Skeletal muscle tissue (tissue), 4 donors: ENCODE measurements around the gene SRRM2. TPM values are rescaled to one million over a fixed set of nuclear protein-coding genes. Genes with fewer than 3 reads are reported as not detected.

Experiments
- H3K27ac ChIP-seq: one replicate; pipeline ENCODE4 v1.7.0; 2013; ENCODE audit warnings: mild to moderate bottlenecking, low read depth, low read length, inconsistent platforms
- H3K27me3 ChIP-seq, 3 donors: one replicate each; pipeline ENCODE4 v1.7.0; 2013; ENCODE audit warnings: low read length in 3 of 3; ENCODE audit not compliant: control insufficient read depth in 3 of 3, insufficient read depth in 3 of 3
- H3K36me3 ChIP-seq, 3 donors: one replicate each; pipeline ENCODE4 v1.7.0; 2013; ENCODE audit warnings: low read length in 3 of 3; ENCODE audit not compliant: control insufficient read depth in 3 of 3, insufficient read depth in 3 of 3
- H3K4me1 ChIP-seq, 3 donors: one replicate each; pipeline ENCODE4 v1.7.0; 2013; ENCODE audit warnings: low read length in 3 of 3, mild to moderate bottlenecking in 3 of 3; ENCODE audit not compliant: control insufficient read depth in 3 of 3, insufficient read depth in 3 of 3
- H3K4me3 ChIP-seq, 3 donors: one replicate each; pipeline ENCODE4 v1.7.0; 2013; ENCODE audit warnings: low read length in 3 of 3
- H3K9ac ChIP-seq, 3 donors: one replicate each; pipeline ENCODE4 v1.7.0; 2013; ENCODE audit warnings: low read length in 3 of 3, mild to moderate bottlenecking in 3 of 3, moderate library complexity in 2 of 3, low read depth in 1 of 3
- H3K9me3 ChIP-seq, 3 donors: one replicate each; pipeline ENCODE4 v1.7.0; 2013; ENCODE audit warnings: low read length in 3 of 3; ENCODE audit not compliant: control insufficient read depth in 3 of 3
- total RNA-seq: library from RNA; depleted of rRNA; stranded (reverse); fragments of >200 nt; gene quantifications from one replicate; pipeline ENCODE4 v1.2.3, GENCODE V29; 2014
- donor health status: Osteomylitis.

SRRM2 gene
- total RNA-seq, 1 donor from 2014 or later: 70.5 TPM

DNA sequence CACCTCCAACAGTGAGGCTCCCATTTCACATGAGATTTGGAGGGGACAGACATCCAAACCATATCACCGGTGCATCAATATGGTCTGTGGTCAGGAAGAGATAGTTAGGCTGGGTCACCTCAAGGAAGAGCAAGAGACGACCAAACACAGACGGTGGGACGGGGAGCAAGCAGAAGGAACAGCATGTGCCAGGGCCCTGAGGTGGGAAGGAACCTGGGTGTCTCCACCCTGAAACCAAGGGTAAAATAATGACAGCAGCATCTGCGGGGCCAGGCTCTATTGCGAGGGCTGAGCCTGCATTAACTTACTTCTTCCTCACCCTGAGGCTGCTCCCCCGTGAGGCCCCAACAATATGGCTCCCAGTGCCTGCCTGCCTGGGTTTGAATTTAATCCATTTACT, 55.7 kb downstream of the SRRM2 start:
- Histone ChIP-seq H3K4me3 (no peak overlapping the region), H3K36me3 (no peaks in the 10 kb centered on the region), H3K9me3 (peaks cover 5 to 11% (median 6%) of the 10 kb centered on the region in 3 donors), H3K4me1 (peaks cover 7 to 10% (median 10%) of the 10 kb centered on the region in 3 donors), H3K9ac (no peak overlapping the region), H3K27me3 (peaks cover 20 to 46% (median 27%) of the 10 kb centered on the region in 3 donors), H3K27ac (no peak overlapping the region)

GRCh38 chr16:2809149-2809760, 56.8 kb downstream of the SRRM2 start:
- Histone ChIP-seq H3K4me1 (peaks cover 7 to 10% (median 10%) of the 10 kb centered on the region in 3 donors), H3K27me3 (peaks cover 20 to 46% (median 27%) of the 10 kb centered on the region in 3 donors), H3K36me3 (no peaks in the 10 kb centered on the region), H3K9me3 (peaks cover under 1 to 6% (median 2%) of the 10 kb centered on the region in 3 donors), H3K27ac (no peak overlapping the region), H3K9ac (no peak overlapping the region), H3K4me3 (no peak overlapping the region)

DNA sequence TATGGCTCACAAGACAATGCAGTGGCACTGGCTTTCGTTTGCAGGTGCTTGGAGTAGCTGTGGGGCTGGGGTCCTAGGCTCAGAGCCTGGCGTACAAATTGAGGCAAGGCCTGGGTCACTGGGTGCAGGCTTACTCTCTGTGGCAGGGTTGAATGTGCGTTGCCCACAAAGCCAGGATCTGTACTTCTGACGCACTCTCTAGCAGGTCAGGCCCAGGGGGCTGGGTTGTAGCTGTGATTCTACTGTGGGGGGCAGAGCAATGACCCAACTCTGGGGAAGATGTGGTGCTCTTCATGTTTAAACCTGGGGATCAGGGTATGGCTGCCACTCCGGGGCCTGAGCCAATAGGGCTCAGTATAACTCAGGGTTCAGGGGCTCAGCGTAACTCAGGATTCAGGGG, 58.2 kb downstream of the SRRM2 start:
- H3K4me3 ChIP-seq: no peak overlapping the region
- peaks cover 7 to 10% (median 10%) of the 10 kb centered on the region in 3 donors for H3K4me1 ChIP-seq
- H3K27me3 ChIP-seq: peaks cover 24 to 48% (median 26%) of the 10 kb centered on the region in 3 donors
- H3K9ac ChIP-seq: no peak overlapping the region
- no peaks in the 10 kb centered on the region for H3K36me3 ChIP-seq
- H3K9me3 ChIP-seq: no peaks in the 10 kb centered on the region
- H3K27ac ChIP-seq: no peak overlapping the region

DNA sequence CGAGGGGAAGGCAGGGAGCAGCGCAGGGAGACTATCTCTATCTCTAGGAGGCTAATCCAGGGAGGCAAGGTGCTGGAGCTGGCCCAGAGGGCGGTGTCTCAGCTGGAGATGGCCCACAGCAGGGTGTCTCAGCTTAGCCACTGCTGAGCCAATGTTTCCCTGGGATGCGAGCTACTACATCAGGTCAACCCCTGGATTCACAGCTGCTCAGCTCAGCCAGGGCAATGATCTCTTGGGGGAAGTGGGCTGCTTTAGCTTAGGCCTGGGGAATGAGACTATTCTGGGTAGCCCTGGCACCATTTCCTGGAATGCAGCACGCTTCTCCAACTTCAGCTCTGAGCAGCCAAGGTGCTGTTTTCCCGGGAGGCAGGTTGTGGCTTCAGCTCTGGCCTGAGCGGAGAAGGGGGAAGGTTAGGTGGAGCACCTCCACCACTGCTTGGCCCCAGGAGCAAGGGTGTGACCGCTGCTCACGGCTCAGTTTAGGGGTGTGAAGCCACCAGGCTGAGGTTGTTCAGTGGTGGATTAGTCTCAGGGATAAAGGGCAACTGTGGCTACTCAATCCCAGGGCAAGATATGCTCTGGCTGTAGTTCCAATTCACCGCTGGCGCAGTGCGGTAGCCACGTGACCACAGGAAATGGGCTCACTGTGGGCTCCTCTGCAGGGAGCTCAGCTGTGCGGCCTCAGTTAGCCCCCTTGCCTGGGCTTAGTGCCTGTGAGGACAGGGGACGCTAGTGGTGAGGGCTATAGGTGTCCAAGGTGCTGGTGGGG, 59.4 kb downstream of the SRRM2 start:
- Histone ChIP-seq H3K9ac (peak overlapping the region in 1 of 3 donors; percentile 25), H3K27ac (no peak overlapping the region), H3K36me3 (no peaks in the 10 kb centered on the region), H3K27me3 (peaks cover 18 to 45% (median 19%) of the 10 kb centered on the region in 3 donors), H3K4me3 (no peak overlapping the region), H3K4me1 (peaks cover 7 to 10% (median 10%) of the 10 kb centered on the region in 3 donors), H3K9me3 (no peaks in the 10 kb centered on the region)

DNA sequence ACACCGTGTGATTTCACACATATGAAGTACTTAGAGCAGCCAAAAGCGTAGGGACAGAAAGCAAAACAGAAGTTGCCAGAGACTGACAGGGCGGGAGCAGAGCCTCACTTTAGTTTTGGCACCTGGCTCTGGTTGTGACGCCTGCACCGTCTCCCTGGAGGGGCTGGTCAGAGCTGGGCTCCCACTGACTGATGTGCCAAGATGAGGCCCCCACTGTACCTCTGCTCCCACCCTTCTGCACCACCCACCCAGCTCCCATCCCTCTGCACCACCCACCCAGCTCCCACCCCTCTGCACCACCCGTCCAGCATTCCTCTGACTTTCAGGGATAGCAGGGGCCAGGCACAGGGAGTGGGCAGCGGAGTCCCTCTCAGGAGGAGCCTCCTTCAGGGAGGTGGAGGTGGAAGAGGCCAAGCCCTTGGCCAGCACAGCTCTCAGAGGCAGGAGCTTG, 61.4 kb downstream of the SRRM2 start:
- H3K9me3 ChIP-seq: no peaks in the 10 kb centered on the region
- peaks cover 18 to 52% (median 23%) of the 10 kb centered on the region in 3 donors for H3K27me3 ChIP-seq
- H3K9ac ChIP-seq: no peak overlapping the region

DNA sequence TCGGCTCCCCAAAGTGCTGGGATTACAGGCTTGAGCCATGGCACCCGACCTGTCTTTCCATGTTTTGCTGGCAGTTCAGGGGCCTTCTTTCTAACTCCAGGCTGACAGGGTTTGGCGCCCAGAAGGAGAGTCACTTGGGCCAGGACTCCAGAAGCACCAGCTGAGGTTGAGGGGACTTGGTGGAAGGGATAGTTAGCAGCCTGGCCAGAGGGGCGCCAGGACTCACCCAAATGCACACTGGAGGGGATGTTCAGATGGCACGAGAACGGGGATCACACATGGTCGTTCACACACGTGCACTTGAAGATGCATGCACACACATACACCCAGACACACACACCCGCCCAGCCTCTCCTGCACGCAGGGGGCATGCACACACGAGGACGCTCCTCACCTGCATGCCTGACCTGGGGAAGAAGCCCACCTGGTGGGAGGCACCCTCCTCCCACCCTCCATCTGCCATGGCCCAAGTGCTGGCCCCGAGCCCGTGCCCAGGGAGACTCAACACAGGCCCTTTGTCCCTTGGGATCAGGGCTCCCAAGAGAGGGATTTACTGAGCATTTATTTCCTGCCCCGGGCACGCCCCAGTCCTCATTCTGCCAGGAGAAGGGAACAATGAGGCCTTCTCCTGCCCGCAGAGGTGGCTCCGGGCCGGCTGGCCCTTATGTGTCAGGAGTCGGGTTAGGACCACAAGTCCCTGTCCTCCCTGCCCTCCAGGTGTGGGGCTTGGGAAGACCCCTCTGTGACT, 62.3 kb downstream of the SRRM2 start:
- H3K4me3 ChIP-seq: no peak overlapping the region
- H3K9me3 ChIP-seq: no peaks in the 10 kb centered on the region
- H3K36me3 ChIP-seq: no peaks in the 10 kb centered on the region
- peaks cover 19 to 59% (median 30%) of the 10 kb centered on the region in 3 donors for H3K27me3 ChIP-seq
- H3K9ac ChIP-seq: no peak overlapping the region
- H3K4me1 ChIP-seq: peaks cover 7 to 10% (median 10%) of the 10 kb centered on the region in 3 donors
- no peak overlapping the region for H3K27ac ChIP-seq

More for the DNA sequence above, 61.4 kb downstream of the SRRM2 start:
- H3K4me3 ChIP-seq: no peak overlapping the region
- H3K36me3 ChIP-seq: no peaks in the 10 kb centered on the region
- H3K4me1 ChIP-seq: peaks cover 7 to 10% (median 10%) of the 10 kb centered on the region in 3 donors
- H3K27ac ChIP-seq: no peak overlapping the region

DNA sequence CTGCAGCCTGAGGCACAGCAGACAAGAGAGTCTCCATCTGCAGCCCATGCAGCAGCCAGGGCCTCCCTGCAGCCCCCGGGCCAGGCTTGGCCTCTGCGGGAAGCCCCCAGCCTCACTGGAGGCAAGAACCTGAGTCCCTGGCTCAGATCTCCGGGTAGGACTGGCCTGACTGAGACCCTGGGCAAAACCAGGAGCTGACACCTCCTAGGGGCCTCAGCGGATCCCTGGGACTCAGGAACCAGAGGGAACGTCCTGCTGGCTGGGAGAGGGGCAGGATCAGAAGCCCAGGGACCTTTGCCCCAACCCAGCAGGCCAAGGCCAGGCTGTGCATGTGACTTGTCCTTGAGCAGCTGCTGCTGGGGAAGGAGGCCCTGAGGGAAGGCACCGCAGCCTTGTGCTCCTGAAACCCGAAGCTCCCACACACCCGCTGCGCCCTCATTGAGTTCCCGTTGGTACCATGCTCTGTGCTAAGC, 62.9 kb downstream of the SRRM2 start:
- Histone ChIP-seq H3K27ac (no peak overlapping the region), H3K9ac (no peak overlapping the region), H3K9me3 (no peaks in the 10 kb centered on the region), H3K27me3 (peaks cover 25 to 59% (median 33%) of the 10 kb centered on the region in 3 donors), H3K36me3 (no peaks in the 10 kb centered on the region), H3K4me1 (peaks cover 7 to 10% (median 10%) of the 10 kb centered on the region in 3 donors), H3K4me3 (no peak overlapping the region)

- no peak within 1 kb of the TSS for H3K4me3 ChIP-seq
- H3K9me3 ChIP-seq: no peaks in the 10 kb centered on the region
- H3K36me3 ChIP-seq: no peaks in the 10 kb centered on the region
- H3K4me1 ChIP-seq: peaks cover 3 to 5% (median 5%) of the 10 kb centered on the region in 3 donors
- H3K27me3 ChIP-seq: peaks cover 18 to 52% (median 33%) of the 10 kb centered on the region in 3 donors
- no peak within 1 kb of the TSS for H3K27ac ChIP-seq
- no peak within 1 kb of the TSS for H3K9ac ChIP-seq
These were observed 64.4 kb downstream of the SRRM2 start, which contains the start of gene PRSS21 for GRCh38 chr16:2816751-2817339. Gene PRSS21, plus strand, starts transcription at chr16:2817237. Its CDS starts 32 bp downstream, at chr16:2817269.
